Gastroesophageal sphincter (tissue), 4 donors: Measurements from ENCODE around the gene OTOS. TPM values are rescaled to one million over a fixed set of nuclear protein-coding genes. Genes with fewer than 3 reads are reported as not detected.

Experiments used
- ATAC-seq: fragments of 150-250 bp; one replicate; pipeline ENCODE4 v1.9.1; 2016; ENCODE audit warnings: mild to moderate bottlenecking, moderate library complexity
- H3K27ac ChIP-seq, 4 donors: fragments of 200-600 bp; sonication (generic) in 3 of 4; 1 replicate in 3 of 4; 2 replicates in 1 of 4; pipeline ENCODE4 v1.5.1; 2016 to 2019
- H3K27me3 ChIP-seq: fragments of 200-600 bp; sonication (generic); one replicate; pipeline ENCODE4 v1.5.1; 2019
- H3K36me3 ChIP-seq, 2 donors: fragments of 200-600 bp; sonication (generic); one replicate each; pipeline ENCODE4 v1.5.1; 2019; ENCODE audit warnings: control low read depth in 1 of 2
- H3K4me1 ChIP-seq, 3 donors: fragments of 200-600 bp; sonication (generic); 1 replicate in 2 of 3; 2 replicates in 1 of 3; pipeline ENCODE4 v1.5.1; 2016 to 2019; ENCODE audit warnings: control low read depth in 2 of 3
- H3K4me3 ChIP-seq, 2 donors: fragments of 200-600 bp; sonication (generic); one replicate each; pipeline ENCODE4 v1.5.1; 2019; ENCODE audit warnings: mild to moderate bottlenecking in 1 of 2, moderate library complexity in 1 of 2
- H3K9me3 ChIP-seq, 3 donors: fragments of 200-600 bp; sonication (generic); one replicate each; pipeline ENCODE4 v1.5.1; 2017 to 2019; ENCODE audit warnings: control low read depth in 2 of 3
- EP300 ChIP-seq: sonication (generic); formaldehyde crosslinking; IDR thresholded peaks from one replicate; pipeline ENCODE4 v1.6.1; 2017; ENCODE audit warnings: antibody characterized with exemption, mild to moderate bottlenecking
- POLR2A ChIP-seq, 2 donors: fragments of 450-650 bp; IDR thresholded peaks; one replicate each; pipeline ENCODE4 v1.6.1; 2017; ENCODE audit warnings: antibody characterized with exemption in 2 of 2, mild to moderate bottlenecking in 2 of 2, moderate library complexity in 1 of 2
- POLR2AphosphoS5 ChIP-seq: sonication (generic); formaldehyde crosslinking; IDR thresholded peaks from one replicate; pipeline ENCODE4 v1.6.1; 2017; ENCODE audit warnings: antibody characterized with exemption
- WGBS, 2 donors: methylation state at CpG; one replicate each; pipeline ENCODE4 v1.1.5; 2018; ENCODE audit warnings: low coverage in 1 of 2; 5-methylcytosine and 5-hydroxymethylcytosine counted together
- total RNA-seq, 4 donors: library from RNA; depleted of rRNA; stranded (reverse); fragments of >200 nt; gene quantifications; one replicate each; pipeline ENCODE4 v1.1.0, GENCODE V29; 2016
- TF ChIP-seq, protein P1 (sequence below), 4 experiments: fragments of 200-600 bp in 2 of 4; fragments of 450-650 bp in 2 of 4; sonication (generic) in 1 of 4; IDR thresholded peaks; one replicate each; pipeline ENCODE4 v1.5.1; 2017 to 2019; ENCODE audit warnings: antibody characterized with exemption in 4 of 4, mild to moderate bottlenecking in 2 of 4, moderate library complexity in 2 of 4

The OTOS gene
- total RNA-seq, 4 donors from 2014 or later, result not detected

DNA sequence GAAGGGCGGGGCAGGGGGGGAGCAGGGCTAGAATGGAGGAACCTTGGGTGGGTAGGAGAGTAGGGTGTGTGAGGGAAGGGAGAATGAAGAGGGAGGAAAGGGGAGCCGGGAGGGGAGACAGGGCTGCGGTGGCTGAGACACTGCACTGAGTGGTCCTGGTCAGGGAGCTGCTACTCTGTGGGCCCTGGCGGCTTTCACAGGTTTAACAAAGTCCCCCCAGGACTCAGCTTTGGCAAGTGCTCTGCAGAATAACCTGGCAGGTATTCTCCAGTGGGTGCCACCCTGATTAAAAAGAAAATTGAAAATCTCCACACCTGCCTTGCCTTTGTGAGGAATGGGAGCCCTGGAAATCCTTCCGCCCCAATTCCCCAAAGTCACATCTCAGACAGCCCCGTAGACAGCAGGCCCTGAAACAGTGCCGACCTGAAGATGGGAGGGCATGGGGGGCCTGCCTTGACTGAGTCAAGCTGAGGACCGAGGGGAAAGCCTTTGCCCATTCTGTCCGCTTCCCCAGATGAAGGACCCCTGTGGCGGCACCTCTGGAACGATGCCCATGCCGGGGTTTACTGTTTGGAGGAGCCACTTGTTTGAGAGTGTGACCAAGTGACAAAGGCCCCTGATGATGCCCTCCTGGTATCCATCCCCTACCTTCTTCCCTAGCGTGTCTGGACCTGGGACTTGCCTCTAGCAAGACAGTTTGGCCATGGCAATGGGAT lies 43.6 kb upstream of the OTOS start:
- 90 to 95% methylated on average over 2 to 6 of the region's 13 CpGs for WGBS, 2 donors
- Histone ChIP-seq H3K27ac (no peak overlapping the region), H3K27me3 (peaks cover 42% of the 10 kb centered on the region), H3K9me3 (no peaks in the 10 kb centered on the region), H3K4me3 (no peak overlapping the region), H3K36me3 (no peaks in the 10 kb centered on the region), H3K4me1 (no peaks in the 10 kb centered on the region)
- TF ChIP-seq, protein P1, sequence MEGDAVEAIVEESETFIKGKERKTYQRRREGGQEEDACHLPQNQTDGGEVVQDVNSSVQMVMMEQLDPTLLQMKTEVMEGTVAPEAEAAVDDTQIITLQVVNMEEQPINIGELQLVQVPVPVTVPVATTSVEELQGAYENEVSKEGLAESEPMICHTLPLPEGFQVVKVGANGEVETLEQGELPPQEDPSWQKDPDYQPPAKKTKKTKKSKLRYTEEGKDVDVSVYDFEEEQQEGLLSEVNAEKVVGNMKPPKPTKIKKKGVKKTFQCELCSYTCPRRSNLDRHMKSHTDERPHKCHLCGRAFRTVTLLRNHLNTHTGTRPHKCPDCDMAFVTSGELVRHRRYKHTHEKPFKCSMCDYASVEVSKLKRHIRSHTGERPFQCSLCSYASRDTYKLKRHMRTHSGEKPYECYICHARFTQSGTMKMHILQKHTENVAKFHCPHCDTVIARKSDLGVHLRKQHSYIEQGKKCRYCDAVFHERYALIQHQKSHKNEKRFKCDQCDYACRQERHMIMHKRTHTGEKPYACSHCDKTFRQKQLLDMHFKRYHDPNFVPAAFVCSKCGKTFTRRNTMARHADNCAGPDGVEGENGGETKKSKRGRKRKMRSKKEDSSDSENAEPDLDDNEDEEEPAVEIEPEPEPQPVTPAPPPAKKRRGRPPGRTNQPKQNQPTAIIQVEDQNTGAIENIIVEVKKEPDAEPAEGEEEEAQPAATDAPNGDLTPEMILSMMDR (IDR thresholded peaks at IDR 0.05), result no peak
- TF ChIP-seq POLR2A (IDR thresholded peaks at IDR 0.05) (no peak), EP300 (no peak), POLR2AphosphoS5 (no peak)
- ATAC-seq, result no peak

DNA sequence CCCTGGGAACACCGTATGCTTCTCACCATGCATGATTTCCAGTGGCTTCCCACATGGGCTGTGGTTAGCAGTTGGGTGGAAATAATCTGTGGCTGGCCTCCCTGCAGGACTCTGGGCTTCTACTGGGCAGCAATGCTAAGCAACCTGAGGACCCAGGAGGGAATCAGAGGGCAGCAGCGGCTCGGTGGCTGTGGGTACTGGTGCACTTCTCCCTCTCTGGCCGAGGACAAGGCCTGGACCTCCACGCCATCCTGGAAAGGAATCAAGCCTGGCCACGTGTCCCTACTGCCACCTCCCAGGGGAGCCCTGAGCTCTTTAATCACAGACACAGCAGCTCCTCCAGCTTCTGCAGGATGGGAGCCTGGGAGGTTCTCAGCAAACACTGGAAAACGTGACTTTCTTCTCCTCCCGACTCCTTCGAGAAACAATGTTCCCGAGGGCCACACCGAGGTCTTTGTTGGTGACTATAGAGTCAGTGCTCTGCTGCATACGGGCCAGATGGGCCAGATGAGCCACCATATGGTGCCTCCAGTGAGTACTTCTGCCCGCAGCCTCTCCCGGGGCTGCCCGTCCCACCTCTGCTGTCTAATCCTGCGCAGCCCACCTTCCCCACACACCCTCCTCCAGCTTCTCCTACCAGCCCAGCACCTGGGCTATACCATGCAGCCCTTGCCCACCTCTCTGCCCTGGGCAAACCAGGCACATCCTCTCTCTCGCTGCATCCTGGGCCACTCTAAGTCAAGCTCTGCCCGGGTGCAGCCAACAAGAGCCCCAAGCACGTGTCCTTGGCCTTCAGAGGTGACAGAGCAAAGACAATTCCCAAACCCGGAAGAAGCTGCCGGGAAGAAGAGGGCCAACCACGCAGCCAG lies 42.8 kb upstream of the OTOS start:
- Histone ChIP-seq H3K36me3 (no peaks in the 10 kb centered on the region), H3K4me3 (no peak overlapping the region), H3K27ac (no peak overlapping the region), H3K9me3 (no peaks in the 10 kb centered on the region), H3K4me1 (no peaks in the 10 kb centered on the region), H3K27me3 (peaks cover 50% of the 10 kb centered on the region)
- 94 to 95% methylated on average over 4 to 11 of the region's 22 CpGs for whole genome bisulfite sequencing, 2 donors
- peak; percentile 16 for ATAC-seq
- TF ChIP-seq, protein P1 (IDR thresholded peaks at IDR 0.05), result no peak
- TF ChIP-seq POLR2A (IDR thresholded peaks at IDR 0.05), result no peak
- TF ChIP-seq EP300, result no peak
- no peak for TF ChIP-seq POLR2AphosphoS5

DNA sequence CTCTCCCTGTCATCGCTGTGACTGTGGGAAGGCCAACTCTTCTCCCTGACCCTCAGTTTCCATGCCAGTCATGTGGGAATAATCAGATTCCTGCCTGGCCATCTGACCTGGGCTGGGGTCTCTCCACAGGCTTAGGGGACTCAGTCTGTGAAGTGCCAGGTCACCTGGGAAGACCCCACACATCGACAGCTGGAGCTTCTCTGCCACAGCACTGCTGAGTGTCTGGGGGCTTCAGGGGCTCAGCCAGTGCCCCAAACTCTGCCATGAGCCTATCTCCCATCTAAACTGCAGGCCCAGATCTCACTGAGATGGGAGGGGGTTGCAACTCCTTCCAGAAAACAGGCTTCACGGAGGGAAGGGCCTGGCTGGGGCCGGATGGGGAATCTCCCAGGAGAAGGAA lies 42.0 kb upstream of the OTOS start:
- Histone ChIP-seq H3K4me1 (no peaks in the 10 kb centered on the region), H3K36me3 (no peaks in the 10 kb centered on the region), H3K9me3 (no peaks in the 10 kb centered on the region), H3K4me3 (no peak overlapping the region), H3K27ac (no peak overlapping the region), H3K27me3 (peaks cover 57% of the 10 kb centered on the region)
- WGBS, 2 donors, result 80 to 100% methylated on average over 1 of the region's 4 CpGs
- TF ChIP-seq EP300 (no peak), POLR2AphosphoS5 (no peak), POLR2A (IDR thresholded peaks at IDR 0.05) (no peak)
- TF ChIP-seq, protein P1 (IDR thresholded peaks at IDR 0.05), result no peak
- ATAC-seq, result no peak

DNA sequence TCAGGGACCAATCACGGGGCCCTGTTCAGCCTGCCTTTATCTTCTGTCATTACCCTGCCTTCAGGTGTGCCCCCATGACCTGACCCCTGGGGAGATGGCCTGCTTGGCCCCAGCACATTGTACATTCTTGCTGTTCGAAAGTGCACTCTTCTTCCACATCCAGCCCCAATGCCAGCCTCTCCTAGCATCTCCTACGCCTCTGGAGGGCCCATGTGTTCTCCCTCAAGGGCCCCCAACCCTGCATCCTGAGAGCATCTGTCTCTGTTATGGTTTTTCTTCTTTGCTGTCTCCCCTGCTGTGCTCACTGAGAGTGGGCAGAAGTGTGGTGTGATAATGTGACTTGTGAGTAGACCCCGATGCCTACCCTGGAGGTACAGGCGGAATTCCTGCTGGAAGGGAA lies 41.5 kb upstream of the OTOS start:
- ATAC-seq, result no peak
- TF ChIP-seq, protein P1 (IDR thresholded peaks at IDR 0.05), result no peak
- no peak for TF ChIP-seq POLR2AphosphoS5
- TF ChIP-seq EP300, result no peak
- TF ChIP-seq POLR2A (IDR thresholded peaks at IDR 0.05), result no peak
- no peaks in the 10 kb centered on the region for H3K36me3 ChIP-seq
- H3K4me3 ChIP-seq, result no peak overlapping the region
- WGBS, 2 donors, result 89 to 100% methylated on average over 2 to 3 of the region's 5 CpGs
- peaks cover 59% of the 10 kb centered on the region for H3K27me3 ChIP-seq
- no peak overlapping the region for H3K27ac ChIP-seq
- no peaks in the 10 kb centered on the region for H3K9me3 ChIP-seq
- H3K4me1 ChIP-seq, result no peaks in the 10 kb centered on the region
